HepG2 (cell line): ENCODE results near the gene OPA3. TPM values are rescaled to one million over a fixed set of nuclear protein-coding genes. Genes with fewer than 3 reads are reported as not detected.

Experiments used
- ATF7-NPFF ChIP-seq: sonication (generic); formaldehyde crosslinking; IDR thresholded peaks from 2 replicates; pipeline ENCODE4 v1.8.1; 2023; ENCODE audit warnings: mild to moderate bottlenecking, low read depth, missing genetic modification reagents, moderate library complexity
- ELF3 ChIP-seq: IDR thresholded peaks from 2 replicates; pipeline ENCODE4 v1.6.1; 2016; ENCODE audit warnings: missing genetic modification reagents, missing compliant biosample characterization
- ETV6 ChIP-seq: sonication (generic); formaldehyde crosslinking; conservative IDR thresholded peaks from 2 replicates; pipeline ENCODE4 v1.4.0; 2020; ENCODE audit warnings: missing genetic modification reagents
- HNRNPK ChIP-seq: fragments of 200-400 bp; formaldehyde crosslinking; IDR thresholded peaks from 2 replicates; pipeline ENCODE4 v1.6.1; 2018; ENCODE audit warnings: low read length, low read depth, moderate library complexity, mild to moderate bottlenecking; ENCODE audit not compliant: poor library complexity, severe bottlenecking
- KDM6A ChIP-seq: IDR thresholded peaks from 2 replicates; pipeline ENCODE4 v1.6.1; 2016; ENCODE audit warnings: low read depth
- KMT2A ChIP-seq: sonication (generic); formaldehyde crosslinking; IDR thresholded peaks from 2 replicates; pipeline ENCODE4 v1.4.0; 2020; ENCODE audit warnings: missing genetic modification reagents
- MZF1 ChIP-seq: sonication (generic); formaldehyde crosslinking; IDR thresholded peaks from 2 replicates; pipeline ENCODE4 v1.8.1; 2023; ENCODE audit warnings: mild to moderate bottlenecking, missing genetic modification reagents, borderline replicate concordance
- NCOA5 ChIP-seq: sonication (generic); formaldehyde crosslinking; IDR thresholded peaks from 2 replicates; pipeline ENCODE4 v1.4.0; 2020; ENCODE audit warnings: missing genetic modification reagents
- PAXIP1 ChIP-seq: sonication (generic); formaldehyde crosslinking; conservative IDR thresholded peaks from 2 replicates; pipeline ENCODE4 v1.4.0; 2020; ENCODE audit warnings: mild to moderate bottlenecking, missing genetic modification reagents, moderate library complexity
- PHF21A ChIP-seq: sonication (generic); formaldehyde crosslinking; IDR thresholded peaks from 2 replicates; pipeline ENCODE4 v1.5.0; 2020; ENCODE audit warnings: mild to moderate bottlenecking, missing genetic modification reagents
- POLR2AphosphoS2 ChIP-seq: IDR thresholded peaks from 2 replicates; pipeline ENCODE4 v1.6.1; 2011; ENCODE audit warnings: low read depth, low read length, improper control_type of control experiment
- RFX5 ChIP-seq: IDR thresholded peaks from 2 replicates; pipeline ENCODE4 v1.6.1; 2011; ENCODE audit warnings: low read depth, low read length, improper control_type of control experiment
- SRSF9 ChIP-seq: fragments of 200-400 bp; formaldehyde crosslinking; IDR thresholded peaks from 2 replicates; pipeline ENCODE4 v1.6.1; 2018; ENCODE audit warnings: borderline replicate concordance, mild to moderate bottlenecking, low read depth, low read length; ENCODE audit not compliant: insufficient read depth, poor library complexity, severe bottlenecking
- ZBTB2 ChIP-seq: sonication (generic); formaldehyde crosslinking; IDR thresholded peaks from 2 replicates; pipeline ENCODE4 v1.8.0; 2022; ENCODE audit warnings: low read depth, missing genetic modification reagents
- ZNF224 ChIP-seq: sonication (generic); formaldehyde crosslinking; IDR thresholded peaks from 2 replicates; pipeline ENCODE4 v1.5.0; 2020; ENCODE audit warnings: mild to moderate bottlenecking, missing genetic modification reagents
- ZNF292 ChIP-seq: sonication (generic); formaldehyde crosslinking; IDR thresholded peaks from 2 replicates; pipeline ENCODE4 v1.8.1; 2022; ENCODE audit warnings: mild to moderate bottlenecking, low read depth, missing genetic modification reagents, borderline replicate concordance
- ZNF547 ChIP-seq: sonication (generic); formaldehyde crosslinking; IDR thresholded peaks from 2 replicates; pipeline ENCODE4 v1.5.1; 2020; ENCODE audit warnings: mild to moderate bottlenecking, missing genetic modification reagents
- ZNF557 ChIP-seq: sonication (generic); formaldehyde crosslinking; IDR thresholded peaks from 2 replicates; pipeline ENCODE4 v1.4.0; 2020; ENCODE audit warnings: missing genetic modification reagents
- ZNF598 ChIP-seq: sonication (generic); formaldehyde crosslinking; IDR thresholded peaks from 2 replicates; pipeline ENCODE4 v1.5.1; 2020; ENCODE audit warnings: mild to moderate bottlenecking, missing genetic modification reagents, borderline replicate concordance
- ZNF878 ChIP-seq: sonication (generic); formaldehyde crosslinking; IDR thresholded peaks from 2 replicates; pipeline ENCODE4 v1.8.1; 2023; ENCODE audit warnings: mild to moderate bottlenecking, missing genetic modification reagents, moderate library complexity
- polyA plus RNA-seq, 8 experiments: library from polyadenylated mRNA; depleted of rRNA in 3 of 8; stranded (reverse) in 7 of 8; unstranded in 1 of 8; fragments of >200 nt; fragmentation: Illumina TruSeq in 4 of 8; extraction: Trizol in 4 of 8; gene quantifications; 2 replicates each; pipeline versions ENCODE4 v1.2.1 to v1.2.3, GENCODE V29; 2011 to 2016; ENCODE audit warnings: low read depth in 4 of 8, missing spikeins in 1 of 8, mixed read lengths in 1 of 8; ENCODE audit not compliant: insufficient read depth in 1 of 8
- total RNA-seq, 5 experiments: library from RNA; depleted of rRNA; stranded (reverse); fragments of >200 nt; fragmentation: Illumina TruSeq; extraction: Trizol; gene quantifications; 2 replicates each; pipeline ENCODE4 v1.2.3, GENCODE V29; 2016; ENCODE audit warnings: low read depth in 1 of 5
- TF ChIP-seq, protein P1 (sequence below): sonication (generic); formaldehyde crosslinking; IDR thresholded peaks from 2 replicates; pipeline ENCODE4 v1.4.0; 2020; ENCODE audit warnings: missing genetic modification reagents
- TF ChIP-seq, protein P2 (sequence below): sonication (generic); formaldehyde crosslinking; IDR thresholded peaks from 2 replicates; pipeline ENCODE4 v1.5.0; 2020; ENCODE audit warnings: missing genetic modification reagents

OPA3 gene
- total and polyA plus RNA-seq, 2 of the 13 experiments (the other 11 are each of a cell fraction or from before 2014, with no cell fraction given), result 8.3 to 17.7 TPM

DNA sequence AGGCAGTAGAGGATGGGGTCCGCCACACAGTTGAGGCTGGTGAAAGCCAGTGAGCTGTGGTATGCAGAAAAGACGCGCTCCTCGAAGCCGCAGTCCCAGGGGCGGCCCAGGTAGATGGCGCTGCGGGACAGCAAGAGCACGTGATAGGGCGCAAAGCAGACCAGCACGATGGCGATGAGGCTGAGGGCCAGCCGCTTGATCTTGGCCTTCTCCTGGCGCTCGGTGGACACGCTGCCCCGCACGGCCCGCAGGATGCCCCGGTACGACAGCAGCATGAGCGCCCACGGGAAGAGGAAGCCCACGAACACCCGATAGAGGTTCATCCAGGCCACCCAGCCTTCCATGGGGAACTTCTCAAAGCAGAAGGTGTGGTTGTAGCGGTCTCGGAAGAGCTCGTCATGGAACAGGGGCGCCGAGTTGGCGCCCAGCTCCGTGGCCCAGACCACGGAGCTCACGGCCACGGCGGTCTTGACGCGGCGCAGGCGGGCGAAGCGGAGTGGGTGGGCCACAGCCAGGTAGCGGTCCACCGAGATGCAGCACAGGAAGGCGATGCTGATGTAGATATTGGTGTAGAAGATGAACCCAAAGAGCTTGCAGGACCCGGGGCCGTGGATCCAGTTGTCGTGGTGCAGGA lies 6.5 kb upstream of the OPA3 start (continued):
- TF ChIP-seq, protein P1, sequence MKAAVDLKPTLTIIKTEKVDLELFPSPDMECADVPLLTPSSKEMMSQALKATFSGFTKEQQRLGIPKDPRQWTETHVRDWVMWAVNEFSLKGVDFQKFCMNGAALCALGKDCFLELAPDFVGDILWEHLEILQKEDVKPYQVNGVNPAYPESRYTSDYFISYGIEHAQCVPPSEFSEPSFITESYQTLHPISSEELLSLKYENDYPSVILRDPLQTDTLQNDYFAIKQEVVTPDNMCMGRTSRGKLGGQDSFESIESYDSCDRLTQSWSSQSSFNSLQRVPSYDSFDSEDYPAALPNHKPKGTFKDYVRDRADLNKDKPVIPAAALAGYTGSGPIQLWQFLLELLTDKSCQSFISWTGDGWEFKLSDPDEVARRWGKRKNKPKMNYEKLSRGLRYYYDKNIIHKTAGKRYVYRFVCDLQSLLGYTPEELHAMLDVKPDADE (CRISPR knock-in tag), result no peak
- TF ChIP-seq POLR2AphosphoS2 (no peak), HNRNPK (no peak), NCOA5 (CRISPR knock-in tag) (no peak), MZF1 (CRISPR knock-in tag) (no peak), ZNF557 (0 out of 2 replicates have a peak, but pooled peaks have one; percentile 61), ZNF878 (CRISPR knock-in tag) (no peak), ZNF547 (CRISPR knock-in tag) (peak; percentile 60; the same call in 1 of the 2 replicates), ETV6 (CRISPR knock-in tag) (peak; percentile 63; the same call in 1 of the 2 replicates), KDM6A (CRISPR knock-in tag) (no peak), ATF7-NPFF (CRISPR knock-in tag) (peak; percentile 86), ZBTB2 (no peak), ZNF292 (CRISPR knock-in tag) (0 out of 2 replicates have a peak, but pooled peaks have one; percentile 27), ZNF598 (CRISPR knock-in tag) (0 out of 2 replicates have a peak, but pooled peaks have one; percentile 49), SRSF9 (no peak), ZNF224 (CRISPR knock-in tag) (no peak), KMT2A (CRISPR knock-in tag) (peak; percentile 29; the same call in 1 of the 2 replicates), ELF3 (CRISPR knock-in tag) (peak; percentile 86), RFX5 (no peak), PAXIP1 (CRISPR knock-in tag) (no peak), PHF21A (CRISPR knock-in tag) (no peak)
- TF ChIP-seq, protein P2, sequence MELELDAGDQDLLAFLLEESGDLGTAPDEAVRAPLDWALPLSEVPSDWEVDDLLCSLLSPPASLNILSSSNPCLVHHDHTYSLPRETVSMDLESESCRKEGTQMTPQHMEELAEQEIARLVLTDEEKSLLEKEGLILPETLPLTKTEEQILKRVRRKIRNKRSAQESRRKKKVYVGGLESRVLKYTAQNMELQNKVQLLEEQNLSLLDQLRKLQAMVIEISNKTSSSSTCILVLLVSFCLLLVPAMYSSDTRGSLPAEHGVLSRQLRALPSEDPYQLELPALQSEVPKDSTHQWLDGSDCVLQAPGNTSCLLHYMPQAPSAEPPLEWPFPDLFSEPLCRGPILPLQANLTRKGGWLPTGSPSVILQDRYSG (CRISPR knock-in tag), result no peak
